Naive thymus-derived CD4-positive, alpha-beta T cell (primary cell): ENCODE results near the gene CNTN4. TPM values are rescaled to one million over a fixed set of nuclear protein-coding genes. Genes with fewer than 3 reads are reported as not detected.

Experiments used
- ATAC-seq: fragments of 150-1000 bp; cut with Tn5 transposase; 2 replicates; pipeline ENCODE4 v1.10.0; 2021; ENCODE audit warnings: mild to moderate bottlenecking, moderate library complexity
- CTCF ChIA-PET: fragments of 350-600 bp; sonication (Branson Sonifier 250); formaldehyde crosslinking; loops from one replicate; lab custom pipeline; 2021; ENCODE audit warnings: antibody characterized with exemption; lab: Charles Lee
- POLR2A ChIA-PET: fragments of 350-600 bp; sonication (Branson Sonifier 250); formaldehyde crosslinking; loops from one replicate; lab custom pipeline; 2021; ENCODE audit warnings: antibody characterized with exemption, inconsistent platforms; lab: Charles Lee
- DNase-seq, 9 donors: peaks; one replicate each; pipeline versions ENCODE4 v3.0.0 to v3.0.0-alpha.2; 2020 to 2022; ENCODE audit warnings: mixed read lengths in 1 of 9
- H3K27ac ChIP-seq: one replicate; pipeline ENCODE4 v1.7.0; 2013; ENCODE audit warnings: mild to moderate bottlenecking, low read depth, low read length, moderate library complexity
- H3K27me3 ChIP-seq, 2 donors: one replicate each; pipeline ENCODE4 v1.7.0; 2013; ENCODE audit warnings: low read length in 2 of 2, mild to moderate bottlenecking in 2 of 2, moderate library complexity in 2 of 2; ENCODE audit not compliant: control insufficient read depth in 2 of 2, insufficient read depth in 2 of 2
- H3K36me3 ChIP-seq, 3 experiments: 1 replicate in 2 of 3; 2 replicates in 1 of 3; pipeline ENCODE4 v1.7.0; 2013; ENCODE audit warnings: low read length in 3 of 3, mild to moderate bottlenecking in 3 of 3, moderate library complexity in 1 of 3; ENCODE audit not compliant: insufficient read depth in 3 of 3, control insufficient read depth in 2 of 3
- H3K4me1 ChIP-seq, 2 donors: one replicate each; pipeline ENCODE4 v1.7.0; 2013; ENCODE audit warnings: low read length in 2 of 2, mild to moderate bottlenecking in 2 of 2, moderate library complexity in 1 of 2; ENCODE audit not compliant: control insufficient read depth in 2 of 2, insufficient read depth in 2 of 2
- H3K4me3 ChIP-seq: 2 replicates; pipeline ENCODE4 v1.7.0; 2013; ENCODE audit warnings: mild to moderate bottlenecking, low read length
- H3K9me3 ChIP-seq, 3 experiments: 1 replicate in 2 of 3; 2 replicates in 1 of 3; pipeline ENCODE4 v1.7.0; 2013; ENCODE audit warnings: low read length in 3 of 3; ENCODE audit not compliant: control insufficient read depth in 2 of 3
- H3K27ac Mint-ChIP-seq, 9 donors: one replicate each; pipeline ENCODE4 v1.8.0; 2020 to 2022; ENCODE audit warnings: mixed read lengths in 9 of 9, mild to moderate bottlenecking in 8 of 9, moderate library complexity in 5 of 9, inconsistent platforms in 2 of 9
- H3K27me3 Mint-ChIP-seq, 5 donors: one replicate each; pipeline ENCODE4 v1.8.0; 2021 to 2022; ENCODE audit warnings: mixed read lengths in 5 of 5, mild to moderate bottlenecking in 1 of 5
- H3K36me3 Mint-ChIP-seq, 5 donors: one replicate each; pipeline ENCODE4 v1.8.0; 2020 to 2022; ENCODE audit warnings: mixed read lengths in 5 of 5, mild to moderate bottlenecking in 3 of 5, inconsistent platforms in 1 of 5
- H3K4me1 Mint-ChIP-seq, 7 donors: one replicate each; pipeline ENCODE4 v1.8.0; 2020 to 2022; ENCODE audit warnings: mixed read lengths in 7 of 7, mild to moderate bottlenecking in 3 of 7, inconsistent platforms in 1 of 7
- H3K4me3 Mint-ChIP-seq, 10 donors: one replicate each; pipeline ENCODE4 v1.8.0; 2020 to 2022; ENCODE audit warnings: mild to moderate bottlenecking in 10 of 10, mixed read lengths in 10 of 10, moderate library complexity in 6 of 10, inconsistent platforms in 2 of 10
- H3K9me3 Mint-ChIP-seq, 11 donors: one replicate each; pipeline ENCODE4 v1.8.0; 2020 to 2022; ENCODE audit warnings: mixed read lengths in 11 of 11, mild to moderate bottlenecking in 4 of 11, inconsistent platforms in 1 of 11, moderate library complexity in 1 of 11
- intact Hi-C, 2 donors: fragments of 100-400 bp; cut with micrococcal nuclease; formaldehyde crosslinking; loops; one replicate each; pipeline ENCODE4 v1.15.1; 2023
- polyA plus RNA-seq, 2 donors: library from polyadenylated mRNA; unstranded; fragments of 300-500 nt; fragmentation: Illumina TruSeq; gene quantifications; one replicate each; pipeline ENCODE4 v1.2.3, GENCODE V29; 2021
- total RNA-seq, 6 experiments: library from RNA in 5 of 6; stranded (reverse) in 5 of 6; gene quantifications; 1 replicate in 5 of 6; 2 replicates in 1 of 6; pipeline ENCODE4 v1.2.3 and lab custom pipeline; 2021 to 2026

The CNTN4 gene
- total and polyA plus RNA-seq, 7 experiments from 2014 or later = not detected

DNA sequence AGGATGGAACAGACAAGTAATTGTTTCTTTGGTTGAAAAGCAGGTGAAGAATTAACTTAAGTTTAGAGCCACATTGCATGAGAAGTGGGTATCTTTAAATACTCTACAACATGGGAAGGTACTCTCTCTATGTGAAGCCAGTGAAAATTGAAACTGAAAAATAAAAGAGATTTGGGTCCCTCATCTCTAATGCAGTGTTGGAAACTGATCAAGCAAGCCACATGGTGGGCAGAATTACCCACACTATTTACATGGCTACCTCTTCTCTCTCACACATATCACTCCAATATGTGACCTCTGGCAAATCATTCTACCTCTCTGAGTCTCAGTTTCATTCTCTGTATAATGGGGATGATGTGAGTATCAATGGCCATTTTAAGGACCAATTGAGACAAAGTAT lies 672.5 kb downstream of the CNTN4 start:
- no peak overlapping the region for H3K27ac Mint-ChIP-seq
- Histone ChIP-seq H3K4me1 (no peaks in the 10 kb centered on the region), H3K9me3 (no peaks in the 10 kb centered on the region), H3K27me3 (no peaks in the 10 kb centered on the region), H3K27ac (no peak overlapping the region), H3K4me3 (no peak overlapping the region), H3K36me3 (no peaks in the 10 kb centered on the region)
- H3K4me3 Mint-ChIP-seq = no peak overlapping the region
- DNase-seq (no peak), ATAC-seq (no peak)
- CTCF ChIA-PET = no interaction called here
- intact Hi-C loops = no loop called here
- H3K36me3 Mint-ChIP-seq = no peaks in the 10 kb centered on the region
- POLR2A ChIA-PET = no interaction called here
- no peaks in the 10 kb centered on the region for H3K9me3 Mint-ChIP-seq
- H3K4me1 Mint-ChIP-seq = peaks cover 0 to 2% (median 0%) of the 10 kb centered on the region in 7 donors
- H3K27me3 Mint-ChIP-seq = peaks cover 0 to 14% (median 2%) of the 10 kb centered on the region in 5 donors

DNA sequence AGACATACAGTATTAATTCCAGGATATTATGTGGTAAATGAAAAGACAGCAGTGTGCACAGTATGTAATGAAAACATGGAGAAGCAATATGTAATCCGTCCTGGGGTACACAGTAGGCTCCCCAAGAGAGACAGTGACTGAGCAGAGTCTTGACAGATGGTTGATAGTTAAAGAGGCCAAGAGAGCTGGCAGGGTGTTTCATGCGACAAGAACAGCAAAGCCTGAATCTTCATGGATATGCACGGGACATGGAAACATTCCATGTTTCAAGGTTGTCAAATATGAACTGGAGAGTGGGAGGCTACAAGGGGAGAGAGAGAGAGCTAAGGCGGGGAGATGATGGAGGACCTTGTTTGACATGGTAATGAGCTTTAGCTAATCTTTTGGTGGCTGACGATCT lies 673.1 kb downstream of the CNTN4 start:
- POLR2A ChIA-PET = no interaction called here
- no peak for ATAC-seq
- no peaks in the 10 kb centered on the region for H3K4me1 ChIP-seq
- H3K27me3 ChIP-seq = no peaks in the 10 kb centered on the region
- no peak for DNase-seq
- H3K36me3 ChIP-seq = no peaks in the 10 kb centered on the region
- no peak overlapping the region for H3K27ac ChIP-seq
- no peak overlapping the region for H3K4me3 Mint-ChIP-seq
- peaks cover 0 to 2% (median 0%) of the 10 kb centered on the region in 7 donors for H3K4me1 Mint-ChIP-seq
- intact Hi-C loops = no loop called here
- H3K36me3 Mint-ChIP-seq = no peaks in the 10 kb centered on the region
- CTCF ChIA-PET = no interaction called here
- no peak overlapping the region for H3K27ac Mint-ChIP-seq
- no peaks in the 10 kb centered on the region for H3K9me3 Mint-ChIP-seq
- no peaks in the 10 kb centered on the region for H3K9me3 ChIP-seq
- H3K4me3 ChIP-seq = no peak overlapping the region
- peaks cover 0 to 8% (median 2%) of the 10 kb centered on the region in 5 donors for H3K27me3 Mint-ChIP-seq

DNA sequence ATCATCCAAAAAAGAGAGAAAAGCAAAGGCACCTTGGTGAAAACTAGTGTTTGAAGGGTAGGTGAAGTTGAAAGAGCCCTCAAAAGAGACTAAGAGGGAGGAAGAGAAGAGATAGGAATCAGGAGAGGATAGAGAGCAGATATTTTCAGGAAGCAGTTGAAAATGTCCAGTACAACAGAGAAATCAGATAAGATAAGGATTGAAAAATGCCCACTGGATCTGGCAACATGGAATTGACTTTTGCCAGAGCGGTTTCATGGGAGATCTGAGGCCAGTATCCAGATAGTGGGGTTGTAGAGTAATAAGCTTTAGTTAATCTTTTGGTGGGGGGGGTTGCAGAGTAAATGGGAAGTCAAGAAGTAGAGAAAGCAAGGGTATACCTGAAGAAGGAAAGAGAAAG lies 674.1 kb downstream of the CNTN4 start:
- Histone ChIP-seq H3K36me3 (no peaks in the 10 kb centered on the region), H3K4me3 (no peak overlapping the region), H3K9me3 (no peaks in the 10 kb centered on the region), H3K4me1 (no peaks in the 10 kb centered on the region), H3K27me3 (no peaks in the 10 kb centered on the region), H3K27ac (no peak overlapping the region)
- Mint-ChIP-seq H3K4me1 (peaks cover 0 to 2% (median 0%) of the 10 kb centered on the region in 7 donors), H3K36me3 (no peaks in the 10 kb centered on the region), H3K27me3 (peaks cover 0 to 8% (median 4%) of the 10 kb centered on the region in 5 donors), H3K27ac (no peak overlapping the region), H3K9me3 (no peaks in the 10 kb centered on the region), H3K4me3 (no peak overlapping the region)
- DNase-seq = no peak
- intact Hi-C loops = no loop called here
- ChIA-PET POLR2A (no interaction called here), CTCF (no interaction called here)
- ATAC-seq = no peak

DNA sequence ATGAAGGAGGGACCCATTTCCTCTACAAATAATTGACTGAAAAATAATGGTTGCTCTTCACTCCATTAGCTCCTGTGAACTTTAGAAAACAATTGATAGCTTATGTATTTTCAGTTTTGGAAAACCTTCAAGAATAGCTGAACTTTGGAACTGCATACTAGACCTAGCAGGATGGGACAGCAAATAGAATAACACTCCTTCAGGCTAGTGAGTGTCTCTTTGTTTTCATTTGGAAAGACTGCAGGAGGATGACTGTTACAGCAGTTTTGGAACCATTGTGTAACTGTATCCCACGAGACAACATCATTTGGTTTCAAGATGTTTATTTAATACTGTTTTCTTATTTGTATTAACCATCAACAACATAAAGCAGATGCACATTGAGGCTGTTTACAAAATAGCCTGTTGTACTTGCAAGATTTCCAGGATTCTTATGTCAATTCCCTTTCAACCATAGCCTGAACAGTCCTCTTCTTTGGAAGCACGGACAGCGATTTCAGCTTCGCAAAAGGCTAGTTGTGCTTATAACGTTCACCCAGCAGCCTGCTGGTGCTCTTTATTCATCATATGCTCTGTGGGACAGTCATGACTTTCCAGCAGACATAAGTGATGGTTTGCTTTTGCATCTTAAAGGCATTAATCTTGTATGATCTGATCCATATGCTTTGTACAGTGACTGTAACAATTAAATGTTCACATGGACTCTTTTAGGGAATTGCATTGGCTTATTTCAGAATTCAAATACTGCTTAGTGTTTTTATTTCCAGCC lies 676.0 kb downstream of the CNTN4 start:
- Mint-ChIP-seq H3K27ac (no peak overlapping the region), H3K4me1 (peaks cover 0 to 2% (median 0%) of the 10 kb centered on the region in 7 donors), H3K36me3 (no peaks in the 10 kb centered on the region), H3K27me3 (peaks cover 0 to 13% (median 4%) of the 10 kb centered on the region in 5 donors), H3K9me3 (no peaks in the 10 kb centered on the region), H3K4me3 (no peak overlapping the region)
- Histone ChIP-seq H3K9me3 (no peaks in the 10 kb centered on the region), H3K4me1 (no peaks in the 10 kb centered on the region), H3K27ac (no peak overlapping the region), H3K36me3 (no peaks in the 10 kb centered on the region), H3K27me3 (no peaks in the 10 kb centered on the region), H3K4me3 (no peak overlapping the region)
- ChIA-PET POLR2A (no interaction called here), CTCF (no interaction called here)
- ATAC-seq (no peak), DNase-seq (no peak)
- intact Hi-C loops = no loop called here

DNA sequence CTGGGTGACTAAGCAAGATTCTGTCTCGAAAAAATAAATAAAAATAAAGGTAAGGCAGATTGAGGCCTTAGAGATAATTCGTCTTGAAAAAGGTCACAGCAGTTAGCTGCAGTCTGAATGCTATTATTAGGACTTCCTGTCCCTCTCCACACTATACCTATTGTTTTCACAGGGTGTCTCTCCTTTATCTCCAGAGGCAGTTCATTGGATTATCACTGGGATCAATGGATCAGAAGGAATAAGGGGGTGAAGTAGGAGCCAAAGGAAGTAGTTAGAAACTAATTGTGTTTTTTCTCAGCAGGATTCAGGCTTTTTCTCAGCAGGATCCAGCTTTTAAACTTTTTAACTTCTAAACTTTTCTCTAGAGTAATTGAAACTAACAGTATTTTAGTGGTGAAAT lies 684.6 kb downstream of the CNTN4 start:
- ATAC-seq = no peak
- Mint-ChIP-seq H3K27me3 (peaks cover 0 to 9% (median 7%) of the 10 kb centered on the region in 5 donors), H3K4me1 (no peaks in the 10 kb centered on the region), H3K4me3 (no peak overlapping the region), H3K36me3 (no peaks in the 10 kb centered on the region), H3K9me3 (no peaks in the 10 kb centered on the region), H3K27ac (no peak overlapping the region)
- POLR2A ChIA-PET = interaction anchor here (0.6 kb wide), 1 partner anchor 55 kb away, joined by 4 read pairs; no protein-coding TSS in a partner anchor
- intact Hi-C loops = no loop called here
- CTCF ChIA-PET = no interaction called here
- Histone ChIP-seq H3K27me3 (no peaks in the 10 kb centered on the region), H3K36me3 (no peaks in the 10 kb centered on the region), H3K27ac (no peak overlapping the region), H3K4me3 (no peak overlapping the region), H3K4me1 (no peaks in the 10 kb centered on the region), H3K9me3 (no peaks in the 10 kb centered on the region)
- no peak for DNase-seq

DNA sequence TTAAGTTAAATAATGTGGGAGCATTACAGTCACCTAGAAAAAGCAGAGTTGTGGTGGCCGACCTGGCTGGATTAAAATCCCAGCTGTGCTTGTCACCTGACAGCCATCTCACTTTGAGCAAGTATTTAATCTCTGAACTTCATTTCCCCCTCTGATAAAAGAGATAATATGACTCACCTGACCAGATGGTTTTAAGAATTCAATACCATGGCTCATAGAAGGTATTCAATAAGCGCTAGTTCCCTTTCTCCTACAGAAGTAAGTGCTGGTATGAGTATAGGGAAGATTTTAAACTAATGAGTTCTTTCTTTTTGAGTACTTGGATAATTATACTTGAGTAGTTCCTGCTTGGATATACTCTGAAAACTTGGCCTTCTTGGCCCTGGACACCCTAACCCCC lies 686.0 kb downstream of the CNTN4 start:
- Histone ChIP-seq H3K4me3 (no peak overlapping the region), H3K9me3 (no peaks in the 10 kb centered on the region), H3K27me3 (no peaks in the 10 kb centered on the region), H3K36me3 (no peaks in the 10 kb centered on the region), H3K4me1 (no peaks in the 10 kb centered on the region), H3K27ac (no peak overlapping the region)
- no peak overlapping the region for H3K4me3 Mint-ChIP-seq
- POLR2A ChIA-PET = no interaction called here
- H3K36me3 Mint-ChIP-seq = no peaks in the 10 kb centered on the region
- DNase-seq = no peak
- no peak overlapping the region for H3K27ac Mint-ChIP-seq
- H3K4me1 Mint-ChIP-seq = no peaks in the 10 kb centered on the region
- H3K27me3 Mint-ChIP-seq = peaks cover 0 to 5% (median 3%) of the 10 kb centered on the region in 5 donors
- H3K9me3 Mint-ChIP-seq = no peaks in the 10 kb centered on the region
- intact Hi-C loops = no loop called here
- CTCF ChIA-PET = no interaction called here
- ATAC-seq = no peak

DNA sequence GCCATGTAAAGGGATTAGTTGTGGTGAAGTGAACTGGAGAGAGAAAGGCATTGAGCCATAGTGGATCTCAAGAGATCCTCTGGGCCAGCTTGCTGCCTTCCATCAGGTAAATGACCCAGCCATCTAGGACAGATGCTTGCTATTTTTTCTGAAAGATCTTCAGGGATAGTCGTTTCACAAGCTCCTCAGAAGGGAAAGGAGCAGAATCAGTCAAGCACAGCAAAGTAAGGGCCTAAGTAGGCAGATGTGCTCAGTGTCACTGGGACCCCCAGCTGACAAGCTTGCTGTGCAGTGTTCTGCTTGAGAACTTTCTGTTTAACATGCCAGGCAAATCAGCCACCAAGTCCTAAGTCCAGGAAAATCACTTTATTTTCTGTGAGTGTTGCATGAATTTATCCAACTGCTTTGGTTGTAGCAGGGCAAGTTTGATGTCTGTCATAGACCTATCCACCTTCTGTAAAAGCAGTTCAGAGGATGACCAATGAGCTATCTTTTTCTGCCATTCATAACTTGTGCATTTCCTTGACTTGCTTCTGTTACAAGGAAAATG lies 691.7 kb downstream of the CNTN4 start:
- Histone ChIP-seq H3K9me3 (no peaks in the 10 kb centered on the region), H3K4me1 (no peaks in the 10 kb centered on the region), H3K36me3 (no peaks in the 10 kb centered on the region), H3K4me3 (no peak overlapping the region), H3K27me3 (no peaks in the 10 kb centered on the region), H3K27ac (no peak overlapping the region)
- no peak for DNase-seq
- no peaks in the 10 kb centered on the region for H3K4me1 Mint-ChIP-seq
- intact Hi-C loops = no loop called here
- H3K4me3 Mint-ChIP-seq = no peak overlapping the region
- ChIA-PET CTCF (no interaction called here), POLR2A (no interaction called here)
- H3K27ac Mint-ChIP-seq = no peak overlapping the region
- H3K36me3 Mint-ChIP-seq = no peaks in the 10 kb centered on the region
- H3K27me3 Mint-ChIP-seq = peaks cover 0 to 5% (median 0%) of the 10 kb centered on the region in 5 donors
- no peaks in the 10 kb centered on the region for H3K9me3 Mint-ChIP-seq
- ATAC-seq = no peak
